Fibroblast of the conjunctiva (primary cell): ENCODE results near the gene R3HDM2.

Source experiments
- DNase-seq: peaks from one replicate; pipeline ENCODE4 v3.0.0-alpha.2; 2010; ENCODE audit warnings: low read depth

The R3HDM2 gene

GRCh38 chr12:57229046-57229633 is 201.7 kb downstream of the R3HDM2 start:
- no peak for DNase-seq

- DNase-seq, result no peak
Measured at GRCh38 chr12:57227315-57228115, 203.3 kb downstream of the R3HDM2 start.

GRCh38 chr12:57226588-57227314 is 204.1 kb downstream of the R3HDM2 start:
- no peak for DNase-seq

GRCh38 chr12:57225680-57226210 is 205.1 kb downstream of the R3HDM2 start:
- DNase-seq, result no peak

- no peak for DNase-seq
Measured at GRCh38 chr12:57224973-57225679, 205.7 kb downstream of the R3HDM2 start.

GRCh38 chr12:57224278-57224972 is 206.4 kb downstream of the R3HDM2 start:
- DNase-seq, result no peak

- no peak for DNase-seq
Measured at GRCh38 chr12:57223191-57224165, 207.4 kb downstream of the R3HDM2 start.

GRCh38 chr12:57222286-57223190 is 208.3 kb downstream of the R3HDM2 start:
- no peak for DNase-seq

- no peak for DNase-seq
Measured at GRCh38 chr12:57221169-57221917, 209.5 kb downstream of the R3HDM2 start.

- no peak for DNase-seq
Measured at GRCh38 chr12:57220770-57221168, 210.1 kb downstream of the R3HDM2 start.

- DNase-seq, result no peak
Measured at GRCh38 chr12:57219993-57220754, 210.7 kb downstream of the R3HDM2 start.

GRCh38 chr12:57219205-57219992 is 211.4 kb downstream of the R3HDM2 start:
- no peak for DNase-seq

GRCh38 chr12:57218030-57218853 is 212.6 kb downstream of the R3HDM2 start:
- DNase-seq, result no peak

GRCh38 chr12:57216921-57217879 is 213.6 kb downstream of the R3HDM2 start:
- no peak for DNase-seq
